Smooth muscle cell (in vitro differentiated cells): ENCODE measurements around the gene BLVRA. TPM values are rescaled to one million over a fixed set of nuclear protein-coding genes. Genes with fewer than 3 reads are reported as not detected.

Source experiments
- DNase-seq: peaks from one replicate; lab custom pipeline; 2025; ENCODE audit not compliant: unreplicated experiment; lab: John Stamatoyannopoulos, UW
- H2AFZ ChIP-seq: fragments of 200-600 bp; sonication (generic); 2 replicates; pipeline ENCODE4 v1.6.0; 2016; ENCODE audit warnings: antibody characterized with exemption, low read depth, mild to moderate bottlenecking
- H3F3A ChIP-seq: fragments of 200-600 bp; sonication (generic); 2 replicates; pipeline ENCODE4 v1.6.0; 2017; ENCODE audit warnings: antibody characterized with exemption, low read depth
- H3K27ac ChIP-seq: fragments of 200-600 bp; sonication (generic); 2 replicates; pipeline ENCODE4 v1.5.1; 2016; ENCODE audit warnings: low read depth, mild to moderate bottlenecking
- H3K27me3 ChIP-seq: fragments of 200-600 bp; sonication (generic); 2 replicates; pipeline ENCODE4 v1.6.1; 2016; ENCODE audit warnings: low read depth, mild to moderate bottlenecking
- H3K36me3 ChIP-seq: fragments of 200-600 bp; sonication (generic); 2 replicates; pipeline ENCODE4 v1.5.1; 2016; ENCODE audit warnings: low read depth
- H3K4me1 ChIP-seq: fragments of 200-600 bp; sonication (generic); 2 replicates; pipeline ENCODE4 v1.5.1; 2016; ENCODE audit warnings: low read depth
- H3K4me2 ChIP-seq: fragments of 200-600 bp; sonication (generic); 2 replicates; pipeline ENCODE4 v1.6.0; 2016; ENCODE audit warnings: mild to moderate bottlenecking
- H3K4me3 ChIP-seq: fragments of 200-600 bp; sonication (generic); 2 replicates; pipeline ENCODE4 v1.5.1; 2016; ENCODE audit warnings: mild to moderate bottlenecking
- H3K79me2 ChIP-seq: fragments of 200-600 bp; sonication (generic); 2 replicates; pipeline ENCODE4 v1.6.0; 2016; ENCODE audit warnings: low read depth, mild to moderate bottlenecking
- H3K9ac ChIP-seq: fragments of 200-600 bp; sonication (generic); 2 replicates; pipeline ENCODE4 v1.6.0; 2016; ENCODE audit warnings: low read depth
- H3K9me3 ChIP-seq: fragments of 200-600 bp; sonication (generic); replicated peaks from 2 replicates; pipeline ENCODE4 v1.5.1; 2016; ENCODE audit warnings: low read depth
- H4K20me1 ChIP-seq: fragments of 200-600 bp; sonication (generic); 2 replicates; pipeline ENCODE4 v1.6.0; 2016; ENCODE audit warnings: low read depth
- WGBS: methylation state at CpG from one replicate; pipeline ENCODE4 v1.1.7; 2016; ENCODE audit warnings: low lambda C conversion rate; 5-methylcytosine and 5-hydroxymethylcytosine counted together
- polyA plus RNA-seq: library from polyadenylated mRNA; unstranded; fragments of >200 nt; fragmentation: Nextera tagmentation; extraction: Ambion mirVana; gene quantifications from 2 replicates; pipeline ENCODE4 v1.2.1, GENCODE V29; 2016
- total RNA-seq: library from RNA; depleted of rRNA; stranded (reverse); fragments of >200 nt; gene quantifications from 2 replicates; pipeline ENCODE4 v1.2.3, GENCODE V29; 2014
- TF ChIP-seq, protein P1 (sequence below): fragments of 200-600 bp; sonication (generic); IDR thresholded peaks from 2 replicates; pipeline ENCODE4 v1.5.1; 2017; ENCODE audit warnings: borderline replicate concordance, mild to moderate bottlenecking, antibody characterized with exemption; ENCODE audit not compliant: insufficient read depth, poor library complexity, severe bottlenecking

BLVRA gene
- total and polyA plus RNA-seq, 2 experiments from 2014 or later: 24.6 to 65.4 TPM

DNA sequence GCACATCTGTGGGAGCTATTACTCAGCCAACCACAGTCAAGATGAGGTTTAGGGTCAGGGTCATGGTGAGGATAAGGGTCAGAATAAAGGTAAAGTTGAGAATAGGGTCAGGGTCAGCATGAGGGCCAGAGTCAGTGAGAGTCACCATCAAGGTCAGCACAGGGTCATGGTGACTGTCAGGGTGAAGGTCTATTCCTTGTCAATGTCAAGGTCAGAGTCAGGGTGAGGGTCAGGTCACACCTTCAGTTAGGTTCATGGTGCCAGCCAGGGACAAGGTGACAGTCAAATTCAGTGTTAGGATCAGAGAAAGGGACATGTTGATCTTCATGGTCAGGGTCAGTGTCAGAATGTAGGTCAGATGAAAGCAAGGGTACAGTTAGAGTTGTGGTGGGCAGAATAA lies 96.7 kb downstream of the BLVRA start:
- Histone ChIP-seq H2AFZ (no peak overlapping the region), H3K9ac (no peak overlapping the region), H3K27me3 (no peaks in the 10 kb centered on the region), H4K20me1 (no peaks in the 10 kb centered on the region), H3F3A (no peaks in the 10 kb centered on the region), H3K4me1 (no peaks in the 10 kb centered on the region), H3K36me3 (no peaks in the 10 kb centered on the region), H3K9me3 (no peaks in the 10 kb centered on the region), H3K4me2 (no peak overlapping the region), H3K27ac (no peak overlapping the region), H3K4me3 (no peak overlapping the region), H3K79me2 (no peaks in the 10 kb centered on the region)
- TF ChIP-seq, protein P1, sequence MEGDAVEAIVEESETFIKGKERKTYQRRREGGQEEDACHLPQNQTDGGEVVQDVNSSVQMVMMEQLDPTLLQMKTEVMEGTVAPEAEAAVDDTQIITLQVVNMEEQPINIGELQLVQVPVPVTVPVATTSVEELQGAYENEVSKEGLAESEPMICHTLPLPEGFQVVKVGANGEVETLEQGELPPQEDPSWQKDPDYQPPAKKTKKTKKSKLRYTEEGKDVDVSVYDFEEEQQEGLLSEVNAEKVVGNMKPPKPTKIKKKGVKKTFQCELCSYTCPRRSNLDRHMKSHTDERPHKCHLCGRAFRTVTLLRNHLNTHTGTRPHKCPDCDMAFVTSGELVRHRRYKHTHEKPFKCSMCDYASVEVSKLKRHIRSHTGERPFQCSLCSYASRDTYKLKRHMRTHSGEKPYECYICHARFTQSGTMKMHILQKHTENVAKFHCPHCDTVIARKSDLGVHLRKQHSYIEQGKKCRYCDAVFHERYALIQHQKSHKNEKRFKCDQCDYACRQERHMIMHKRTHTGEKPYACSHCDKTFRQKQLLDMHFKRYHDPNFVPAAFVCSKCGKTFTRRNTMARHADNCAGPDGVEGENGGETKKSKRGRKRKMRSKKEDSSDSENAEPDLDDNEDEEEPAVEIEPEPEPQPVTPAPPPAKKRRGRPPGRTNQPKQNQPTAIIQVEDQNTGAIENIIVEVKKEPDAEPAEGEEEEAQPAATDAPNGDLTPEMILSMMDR: no peak
- DNase-seq: no peak

DNA sequence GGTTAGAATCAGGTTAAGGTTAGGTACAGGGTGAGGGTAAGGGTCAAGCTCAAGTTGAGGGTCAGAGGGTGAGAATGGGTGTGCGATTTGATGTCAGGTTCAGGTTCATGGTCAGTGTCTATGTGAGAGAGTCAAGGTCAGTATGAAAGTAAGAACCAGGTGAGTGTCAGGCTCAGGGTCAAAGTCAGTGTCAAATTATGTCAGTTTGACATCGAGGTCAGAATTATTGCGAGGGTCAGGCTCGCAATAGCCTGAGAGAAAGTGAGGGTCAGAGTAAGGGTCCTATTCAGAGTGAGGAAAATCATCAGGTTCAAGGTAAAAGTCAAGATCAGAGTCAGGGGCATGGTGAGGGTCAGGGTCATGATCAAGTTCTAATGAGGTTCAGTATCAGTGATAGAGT lies 97.8 kb downstream of the BLVRA start:
- Histone ChIP-seq H2AFZ (no peak overlapping the region), H3K36me3 (no peaks in the 10 kb centered on the region), H3K79me2 (no peaks in the 10 kb centered on the region), H3F3A (no peaks in the 10 kb centered on the region), H3K9me3 (no peaks in the 10 kb centered on the region), H4K20me1 (no peaks in the 10 kb centered on the region), H3K27me3 (no peaks in the 10 kb centered on the region), H3K9ac (no peak overlapping the region), H3K4me1 (no peaks in the 10 kb centered on the region), H3K27ac (no peak overlapping the region), H3K4me2 (no peak overlapping the region), H3K4me3 (no peak overlapping the region)
- DNase-seq: no peak
- WGBS: 99% methylated on average over 4 of the region's 4 CpGs
- TF ChIP-seq, protein P1: no peak

Other genes starting within 250 kb of the BLVRA start
- 25.5 and 28.2 TPM in 2 replicates for gene STK17A, start 175.6 kb upstream of the BLVRA start, total RNA-seq
- 21.0 and 26.8 TPM in 2 replicates for gene STK17A, start 175.6 kb upstream of the BLVRA start, polyA plus RNA-seq
- 63.1 and 77.5 TPM in 2 replicates for gene COA1, start 29.2 kb upstream of the BLVRA start, total RNA-seq
- gene COA1, start 29.2 kb upstream of the BLVRA start, polyA plus RNA-seq: 61.0 and 67.5 TPM in 2 replicates
- 84.1 and 87.7 TPM in 2 replicates for gene MRPS24, start 110.8 kb downstream of the BLVRA start, total RNA-seq
- gene MRPS24, start 110.8 kb downstream of the BLVRA start, polyA plus RNA-seq: 164 and 183 TPM in 2 replicates
- 24.8 and 34.4 TPM in 2 replicates for gene URGCP, start 147.9 kb downstream of the BLVRA start, total RNA-seq
- gene URGCP, start 147.9 kb downstream of the BLVRA start, polyA plus RNA-seq: 20.4 and 23.8 TPM in 2 replicates
- 5.6 and 8.6 TPM in 2 replicates for gene UBE2D4, start 167.8 kb downstream of the BLVRA start, total RNA-seq
- gene UBE2D4, start 167.8 kb downstream of the BLVRA start, polyA plus RNA-seq: 4.6 and 9.5 TPM in 2 replicates
- not detected in 2 replicates for gene SPDYE1, start 239.2 kb downstream of the BLVRA start, total RNA-seq
- 0.15 and 0.74 TPM in 2 replicates for gene SPDYE1, start 239.2 kb downstream of the BLVRA start, polyA plus RNA-seq